A549 (cell line): Measurements from ENCODE around the gene SYS1. TPM values are rescaled to one million over a fixed set of nuclear protein-coding genes. Genes with fewer than 3 reads are reported as not detected.

ENCODE experiments used
- ATAC-seq, 2 experiments: fragments of 200-7000 bp in 1 of 2; fragments of >200 bp in 1 of 2; cut with Nextera tagmentation in 1 of 2; cut with Tn5 transposase in 1 of 2; 3 replicates each; pipeline versions ENCODE4 v1.8.0 to v1.9.1; 2018 to 2020; ENCODE audit warnings: mild to moderate bottlenecking in 1 of 2, moderate library complexity in 1 of 2
- CTCF ChIA-PET: fragments of 300-600 bp; sonication (Branson Sonifier 250); formaldehyde crosslinking; extraction: SDS; loops from one replicate; lab custom pipeline; 2021; ENCODE audit warnings: antibody characterized with exemption, inconsistent platforms; lab: Yijun Ruan, JAX
- POLR2A ChIA-PET: fragments of 350-600 bp; formaldehyde crosslinking; extraction: SDS; loops from one replicate; lab custom pipeline; 2021; ENCODE audit warnings: antibody characterized with exemption, inconsistent platforms; lab: Yijun Ruan, JAX
- DNase-seq, 2 experiments: peaks; one replicate each; pipeline versions ENCODE4 v3.0.0 to v3.0.0-alpha.2; 2011 to 2016; ENCODE audit warnings: low read depth in 1 of 2, low spot score in 1 of 2
- FAIRE-seq: peaks from 2 replicates; lab custom pipeline; 2011; peaks lifted over from hg19 to GRCh38; lab: Jason Lieb, UNC
- H3K27ac ChIP-seq, 2 experiments: fragments of >200 bp; sonication (Bioruptor Twin); formaldehyde crosslinking; 3 replicates each; pipeline ENCODE4 v1.5.1; 2016 to 2017
- H3K4me1 ChIP-seq: fragments of >200 bp; sonication (Bioruptor Twin); formaldehyde crosslinking; 3 replicates; pipeline ENCODE4 v1.6.1; 2016
- H3K4me2 ChIP-seq: fragments of >200 bp; sonication (Bioruptor Twin); formaldehyde crosslinking; 3 replicates; pipeline ENCODE4 v1.6.1; 2016
- H3K4me3 ChIP-seq: fragments of >200 bp; sonication (Bioruptor Twin); formaldehyde crosslinking; 3 replicates; pipeline ENCODE4 v1.5.1; 2016
- H3K9me3 ChIP-seq: fragments of >200 bp; sonication (Bioruptor Twin); formaldehyde crosslinking; 3 replicates; pipeline ENCODE4 v1.6.1; 2016
- CEBPB ChIP-seq, 2 experiments: fragments of >200 bp in 1 of 2; sonication (Bioruptor Twin) in 1 of 2; formaldehyde crosslinking in 1 of 2; IDR thresholded peaks; 2 replicates each; pipeline ENCODE4 v1.6.1; 2012 to 2016
- EP300 ChIP-seq, 2 experiments: fragments of >200 bp; sonication (Bioruptor Twin); formaldehyde crosslinking; IDR thresholded peaks; 2 replicates in 1 of 2; 3 replicates in 1 of 2; pipeline ENCODE4 v1.6.1; 2016 to 2017
- FOSL2 ChIP-seq, 2 experiments: fragments of 450-650 bp in 1 of 2; fragments of >200 bp in 1 of 2; sonication (Bioruptor Twin) in 1 of 2; formaldehyde crosslinking; IDR thresholded peaks; 2 replicates each; pipeline versions ENCODE4 v1.5.0 to v1.6.1; 2016 to 2020; ENCODE audit warnings: mild to moderate bottlenecking in 1 of 2, moderate library complexity in 1 of 2
- HDAC2 ChIP-seq: fragments of 200-600 bp; sonication (generic); IDR thresholded peaks from 2 replicates; pipeline ENCODE4 v1.6.1; 2016
- HOXA7 ChIP-seq: fragments of 250-450 bp; sonication (Bioruptor Pico); IDR thresholded peaks from 2 replicates; pipeline ENCODE4 v1.5.0; 2020; ENCODE audit warnings: mild to moderate bottlenecking, moderate library complexity
- MAFK ChIP-seq: fragments of 450-650 bp; IDR thresholded peaks from 2 replicates; pipeline ENCODE4 v1.6.1; 2014; ENCODE audit not compliant: partially characterized antibody
- POLR2A ChIP-seq: IDR thresholded peaks from 2 replicates; pipeline ENCODE4 v1.6.1; 2012; ENCODE audit warnings: mild to moderate bottlenecking, low read length
- RAD21 ChIP-seq, 2 experiments: fragments of >200 bp in 1 of 2; sonication (Bioruptor Twin) in 1 of 2; formaldehyde crosslinking in 1 of 2; IDR thresholded peaks in 1 of 2; conservative IDR thresholded peaks in 1 of 2; 2 replicates in 1 of 2; 3 replicates in 1 of 2; pipeline ENCODE4 v1.6.1; 2012 to 2018; ENCODE audit warnings: inconsistent platforms in 1 of 2
- ZNF302 ChIP-seq: fragments of 250-450 bp; sonication (Bioruptor Pico); IDR thresholded peaks from 2 replicates; pipeline ENCODE4 v1.9.0; 2021; ENCODE audit warnings: inconsistent platforms, mild to moderate bottlenecking, moderate library complexity
- WGBS: methylation state at CpG from one replicate; pipeline ENCODE4 v1.1.6; 2017; ENCODE audit errors: missing lambda C conversion rate; 5-methylcytosine and 5-hydroxymethylcytosine counted together
- polyA plus RNA-seq, 4 experiments: library from polyadenylated mRNA; depleted of rRNA in 3 of 4; stranded (reverse); fragments of >200 nt; fragmentation: RNase III in 1 of 4; extraction: RNeasy Plus Mini Kit Qiagen cat#74134 plus additional on column Dnase treatment in 1 of 4; gene quantifications; 2 replicates in 3 of 4; 3 replicates in 1 of 4; pipeline ENCODE4 v1.2.3, GENCODE V29; 2011 to 2017
- TF ChIP-seq, protein P1 (sequence below): fragments of >200 bp; sonication (Bioruptor Twin); formaldehyde crosslinking; IDR thresholded peaks from 3 replicates; pipeline ENCODE4 v1.5.1; 2016
- TF ChIP-seq, protein P2 (sequence below): fragments of 250-450 bp; sonication (Bioruptor Pico); IDR thresholded peaks from 2 replicates; pipeline ENCODE4 v1.5.0; 2020; ENCODE audit warnings: low read depth, mild to moderate bottlenecking, moderate library complexity

The SYS1 gene
- polyA plus RNA-seq, 2 of the 4 experiments (the other 2 are of a cell fraction), result 20.2 to 27.6 TPM

DNA sequence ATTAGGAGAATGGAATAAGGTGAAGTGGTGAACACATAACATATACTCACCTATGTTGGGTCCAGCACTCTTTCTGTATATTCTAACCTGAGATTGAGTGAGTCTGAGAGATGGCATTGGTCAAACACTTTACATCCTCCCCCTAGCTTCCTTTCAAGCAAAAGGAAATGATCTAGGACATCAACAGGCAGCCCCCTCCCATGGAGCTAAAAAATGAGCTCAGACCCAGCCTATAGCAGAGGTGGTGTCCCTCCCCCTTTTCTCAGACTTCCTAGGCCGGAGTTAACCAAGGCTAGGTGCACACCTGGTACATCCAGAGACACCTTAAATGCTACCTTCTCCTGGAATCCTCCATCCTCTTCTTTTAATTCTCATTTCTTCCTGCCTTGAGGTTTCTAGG, 9.2 kb upstream of the SYS1 start (continued):
- TF ChIP-seq, protein P1, sequence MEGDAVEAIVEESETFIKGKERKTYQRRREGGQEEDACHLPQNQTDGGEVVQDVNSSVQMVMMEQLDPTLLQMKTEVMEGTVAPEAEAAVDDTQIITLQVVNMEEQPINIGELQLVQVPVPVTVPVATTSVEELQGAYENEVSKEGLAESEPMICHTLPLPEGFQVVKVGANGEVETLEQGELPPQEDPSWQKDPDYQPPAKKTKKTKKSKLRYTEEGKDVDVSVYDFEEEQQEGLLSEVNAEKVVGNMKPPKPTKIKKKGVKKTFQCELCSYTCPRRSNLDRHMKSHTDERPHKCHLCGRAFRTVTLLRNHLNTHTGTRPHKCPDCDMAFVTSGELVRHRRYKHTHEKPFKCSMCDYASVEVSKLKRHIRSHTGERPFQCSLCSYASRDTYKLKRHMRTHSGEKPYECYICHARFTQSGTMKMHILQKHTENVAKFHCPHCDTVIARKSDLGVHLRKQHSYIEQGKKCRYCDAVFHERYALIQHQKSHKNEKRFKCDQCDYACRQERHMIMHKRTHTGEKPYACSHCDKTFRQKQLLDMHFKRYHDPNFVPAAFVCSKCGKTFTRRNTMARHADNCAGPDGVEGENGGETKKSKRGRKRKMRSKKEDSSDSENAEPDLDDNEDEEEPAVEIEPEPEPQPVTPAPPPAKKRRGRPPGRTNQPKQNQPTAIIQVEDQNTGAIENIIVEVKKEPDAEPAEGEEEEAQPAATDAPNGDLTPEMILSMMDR, result no peak
- no peak for TF ChIP-seq MAFK
- no peak for TF ChIP-seq RAD21 (conservative IDR thresholded peaks at IDR 0.05 in 1 of 2, IDR thresholded peaks at IDR 0.05 in 1 of 2)
- no peak for TF ChIP-seq EP300 (IDR thresholded peaks at IDR 0.05)
- no peak for TF ChIP-seq HOXA7 (CRISPR knock-in tag)
- no peak for TF ChIP-seq POLR2A
- no peak for TF ChIP-seq HDAC2
- TF ChIP-seq CEBPB (IDR thresholded peaks at IDR 0.05), result no peak

DNA sequence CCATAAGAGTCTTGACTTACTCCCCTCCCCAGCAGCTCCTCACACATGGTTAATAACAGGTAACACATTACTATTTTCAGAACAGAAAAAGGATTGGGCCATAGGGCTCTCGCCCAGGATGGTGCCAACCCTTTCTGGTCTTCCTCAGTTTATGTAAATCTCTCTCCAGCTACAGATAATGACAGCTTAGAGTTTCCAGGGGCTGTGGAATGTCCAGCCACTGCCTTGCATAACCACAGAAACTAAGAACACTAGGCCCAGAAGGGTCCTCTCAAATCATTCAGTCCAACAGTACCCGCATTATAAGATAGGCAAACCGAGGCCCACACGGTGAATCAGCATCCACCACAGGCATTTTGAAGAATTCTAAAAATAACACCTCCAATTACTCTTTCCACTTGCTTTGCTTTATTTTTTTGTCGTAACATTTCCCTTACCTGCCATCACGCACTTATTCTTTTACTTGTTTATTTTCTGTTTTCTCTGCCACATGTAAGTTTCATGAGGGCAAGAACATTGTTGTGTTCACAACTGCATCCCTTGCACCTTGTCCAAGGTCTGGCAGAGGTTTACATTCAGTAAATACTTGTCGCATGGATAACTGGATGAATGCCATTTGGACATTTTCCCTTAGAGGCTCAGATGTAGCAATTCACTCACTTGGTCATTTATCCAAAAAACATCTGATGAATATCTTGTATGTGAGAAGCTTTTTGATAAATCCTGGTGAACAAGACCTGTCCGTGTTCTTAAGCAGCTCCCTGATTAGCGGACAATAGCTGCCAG, 8.3 kb upstream of the SYS1 start:
- Histone ChIP-seq H3K4me1 (peaks cover 42% of the 10 kb centered on the region), H3K4me2 (peak overlapping the region; percentile 57), H3K9me3 (no peaks in the 10 kb centered on the region), H3K4me3 (no peak overlapping the region), H3K27ac (peak overlapping the region; percentile 12 to 65; a peak in 3 of 6 replicates)
- no peak for FAIRE-seq
- TF ChIP-seq, protein P1, result no peak
- no peak for ATAC-seq
- no peak for DNase-seq
- 86% methylated on average over 9 of the region's 9 CpGs for WGBS
- CTCF ChIA-PET, result interaction anchor here (0.9 to 4.7 kb wide), 10 partner anchors 9 to 417 kb away, joined by 3 to 46 read pairs (median 5); partner anchors contain the start of gene SYS1
- POLR2A ChIA-PET, result interaction anchor here (1.5 kb wide), 1 partner anchor 10 kb away, joined by 6 read pairs; no protein-coding TSS in a partner anchor

DNA sequence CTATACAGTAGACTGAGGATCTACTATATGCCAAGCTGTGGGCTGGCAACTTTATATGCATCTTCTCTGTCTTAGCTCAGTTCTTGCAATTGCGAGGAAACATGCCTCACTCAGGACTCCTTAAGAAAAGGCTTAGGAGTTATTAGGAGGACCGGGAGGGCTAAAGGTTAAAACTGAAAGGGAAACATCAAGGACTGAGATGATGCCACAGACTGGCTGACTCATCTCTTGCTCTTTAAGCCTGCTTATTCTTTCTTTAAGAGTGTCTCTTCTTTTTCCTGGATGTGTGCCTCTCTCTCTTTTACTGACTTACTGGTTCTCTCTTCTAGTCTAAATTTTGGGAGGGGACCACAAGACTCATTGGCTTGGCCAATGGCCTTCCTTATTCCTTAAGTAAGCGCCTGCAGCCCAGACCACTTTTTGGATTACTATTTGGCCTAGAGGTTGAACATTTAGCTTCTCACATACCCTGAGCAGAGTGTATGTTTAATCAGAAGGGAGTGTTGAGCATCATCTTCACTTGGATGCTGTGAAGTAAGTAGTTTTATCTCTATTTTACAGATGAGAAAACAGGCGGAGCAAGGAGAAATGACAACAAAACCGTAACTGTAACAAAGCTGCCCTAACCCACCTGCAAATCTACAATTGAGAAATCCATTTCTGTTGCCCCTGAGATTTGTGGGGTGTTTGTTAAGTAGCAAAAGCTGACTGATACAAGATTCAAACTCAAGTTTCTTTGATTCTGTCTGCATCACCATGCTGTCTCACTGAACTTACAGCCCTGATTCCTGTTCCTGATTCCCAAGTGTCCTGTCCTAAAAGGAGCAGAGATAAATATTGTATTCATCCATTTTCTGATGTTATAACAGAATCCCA, 7.5 kb upstream of the SYS1 start:
- Histone ChIP-seq H3K27ac (peak overlapping the region; percentile 35 to 65; a peak in 4 of 6 replicates), H3K9me3 (no peaks in the 10 kb centered on the region), H3K4me3 (no peak overlapping the region), H3K4me2 (peak overlapping the region; percentile 57), H3K4me1 (peaks cover 49% of the 10 kb centered on the region)
- DNase-seq (peak in 1 of 2 experiments; percentile 36), FAIRE-seq (no peak), ATAC-seq (peak in 1 of 2 experiments; percentile 63; a peak in 3 of 6 replicates)
- no peak for TF ChIP-seq ZNF302 (CRISPR knock-in tag)
- TF ChIP-seq, protein P2, sequence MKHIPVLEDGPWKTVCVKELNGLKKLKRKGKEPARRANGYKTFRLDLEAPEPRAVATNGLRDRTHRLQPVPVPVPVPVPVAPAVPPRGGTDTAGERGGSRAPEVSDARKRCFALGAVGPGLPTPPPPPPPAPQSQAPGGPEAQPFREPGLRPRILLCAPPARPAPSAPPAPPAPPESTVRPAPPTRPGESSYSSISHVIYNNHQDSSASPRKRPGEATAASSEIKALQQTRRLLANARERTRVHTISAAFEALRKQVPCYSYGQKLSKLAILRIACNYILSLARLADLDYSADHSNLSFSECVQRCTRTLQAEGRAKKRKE (CRISPR knock-in tag), result no peak
- TF ChIP-seq FOSL2 (IDR thresholded peaks at IDR 0.05), result 0 out of 2 replicates have a peak, but pooled peaks have one; percentile 22
- TF ChIP-seq FOSL2 (CRISPR knock-in tag; IDR thresholded peaks at IDR 0.05), result no peak
- 62% methylated on average over 5 of the region's 5 CpGs for WGBS
- CTCF ChIA-PET, result interaction anchor here (0.8 to 4.7 kb wide), 10 partner anchors 8 to 416 kb away, joined by 3 to 46 read pairs (median 5); partner anchors contain the start of gene SYS1
- POLR2A ChIA-PET, result interaction anchor here (1.5 kb wide), 1 partner anchor 11 kb away, joined by 6 read pairs; no protein-coding TSS in a partner anchor
